ACHN (cell line): ENCODE measurements around the gene GNGT1.

Experiments
- DNase-seq: peaks from one replicate; pipeline ENCODE4 v3.0.0-alpha.2; 2015
- in situ Hi-C: cut with HindIII; loops from 2 replicates; pipeline ENCODE4 v1.10.0; 2017; ENCODE audit warnings: low sequenced_read_pairs, low pct_ligation_motif_present, low pct_unique_long_range_greater_than_20kb

The GNGT1 gene

GRCh38 chr7:93926800-93927199, 20.4 kb downstream of the GNGT1 start:
- in situ Hi-C loops: no loop called here
- no peak for DNase-seq

DNA sequence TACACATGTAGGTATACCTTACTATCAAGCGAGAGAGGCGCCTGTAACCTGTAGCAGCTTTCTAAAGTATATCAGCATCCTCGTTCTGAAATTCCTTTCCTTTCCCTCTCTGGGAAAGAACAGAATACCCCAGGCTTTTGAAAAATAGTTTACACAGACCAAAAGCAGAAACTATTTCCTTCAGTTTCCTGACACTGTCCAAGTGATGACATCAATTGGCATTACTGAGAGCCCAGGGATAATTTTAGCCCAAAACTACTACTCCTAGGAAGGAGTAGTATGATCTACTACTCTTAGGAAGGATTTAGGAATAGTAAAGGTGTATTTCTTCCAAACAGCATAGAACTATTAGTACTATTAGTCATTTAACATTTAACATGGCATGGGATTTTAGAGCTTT, 21.2 kb downstream of the GNGT1 start:
- in situ Hi-C loops: no loop called here

GRCh38 chr7:93931655-93932054, 25.3 kb downstream of the GNGT1 start:
- in situ Hi-C loops: no loop called here
- DNase-seq: no peak

More for the DNA sequence above, 21.2 kb downstream of the GNGT1 start:
- DNase-seq: no peak

DNA sequence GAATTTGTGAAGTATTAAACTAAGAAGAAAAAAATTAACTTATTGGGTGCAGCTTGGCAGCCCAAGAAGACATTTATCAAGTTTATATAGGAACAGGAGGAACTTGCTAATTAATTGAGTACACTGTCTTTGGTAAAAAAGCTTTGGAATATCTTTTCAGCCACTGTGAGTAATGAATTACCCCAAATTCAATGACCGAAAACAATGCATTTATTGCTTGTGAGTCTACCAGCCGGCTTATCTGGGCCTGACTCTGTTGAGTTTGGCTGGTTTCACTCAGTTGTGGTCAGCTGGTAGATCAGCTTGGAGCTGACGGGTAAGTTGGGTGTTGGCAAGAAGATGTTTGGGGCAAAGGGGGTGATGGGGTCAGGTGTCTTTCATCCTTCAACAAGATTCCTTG, 26.8 kb downstream of the GNGT1 start:
- no peak for DNase-seq

DNA sequence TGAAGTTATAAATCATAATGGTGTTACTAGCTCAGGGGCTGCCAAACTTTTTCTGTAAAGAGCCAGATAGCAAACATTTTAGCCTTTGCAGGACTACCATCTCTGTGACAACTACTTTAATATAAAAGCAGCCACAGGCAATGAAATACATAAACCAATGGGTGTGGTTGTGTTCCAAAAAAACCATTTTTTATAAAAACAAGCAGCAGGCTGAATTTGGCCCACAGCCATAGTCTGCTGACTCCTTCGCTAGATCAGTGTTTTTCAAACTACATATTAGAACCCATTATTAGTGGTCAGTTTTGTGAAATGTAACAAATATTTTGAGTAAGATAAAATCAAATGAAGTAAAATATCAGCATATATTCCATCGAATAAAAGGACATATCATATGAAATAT, 28.7 kb downstream of the GNGT1 start:
- DNase-seq: no peak
- in situ Hi-C loops: no loop called here

More for the DNA sequence above, 26.8 kb downstream of the GNGT1 start:
- in situ Hi-C loops: no loop called here

DNA sequence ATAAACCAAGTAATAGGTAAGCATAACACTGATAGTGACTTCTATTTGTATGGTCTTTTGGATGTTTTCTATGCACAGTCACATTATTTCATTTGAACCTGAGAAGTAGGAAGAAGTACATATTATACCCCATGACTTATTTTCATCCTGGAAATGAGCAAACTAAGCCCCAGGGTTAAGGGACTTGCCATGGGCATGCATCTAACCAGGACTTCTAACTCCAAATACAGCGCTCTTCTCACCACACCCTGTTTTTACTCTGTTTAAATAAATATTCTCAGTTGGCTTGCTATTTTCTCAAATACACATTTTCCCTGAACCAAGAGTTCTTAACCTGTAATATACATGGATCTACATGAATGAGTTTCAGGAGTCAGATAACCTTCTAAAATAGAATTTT, 31.5 kb downstream of the GNGT1 start:
- no peak for DNase-seq
- in situ Hi-C loops: no loop called here

- in situ Hi-C loops: no loop called here
- no peak for DNase-seq
Measured at GRCh38 chr7:93938293-93938692, 31.9 kb downstream of the GNGT1 start.

- in situ Hi-C loops: no loop called here
- DNase-seq: no peak
Measured at GRCh38 chr7:93941945-93942344, 35.6 kb downstream of the GNGT1 start.

DNA sequence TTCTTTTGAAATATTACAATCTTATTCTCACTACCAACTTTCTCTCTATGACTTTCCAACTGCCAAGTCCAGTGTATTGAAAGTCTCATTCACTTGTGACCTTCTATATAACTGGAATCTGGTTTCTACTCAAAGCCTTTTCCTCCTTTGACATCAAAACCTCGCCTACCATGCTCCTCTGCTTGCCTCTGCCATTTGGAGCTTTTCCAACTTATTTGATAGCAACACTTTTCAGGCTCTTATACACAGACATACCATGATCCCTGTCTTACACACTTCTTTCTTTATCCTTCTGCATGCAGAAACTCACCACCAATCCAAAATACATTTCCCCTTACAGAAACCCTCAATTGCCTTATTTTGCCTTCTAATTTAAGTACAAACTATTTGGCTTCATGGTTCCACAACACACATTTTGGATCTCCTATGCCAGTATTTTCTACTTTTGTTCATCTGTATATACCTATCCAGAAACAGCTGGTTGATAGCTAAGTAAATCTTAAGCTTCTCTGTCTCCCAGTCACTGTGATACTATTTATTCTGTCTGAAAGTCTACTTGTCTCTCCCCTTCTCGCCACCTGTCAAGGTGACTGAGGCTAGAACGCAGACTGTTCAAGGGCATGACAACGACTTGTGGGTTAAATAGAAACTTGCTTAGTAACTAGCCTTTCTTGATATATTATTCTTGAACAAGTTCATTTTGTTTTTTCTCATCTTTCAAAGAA, 37.6 kb downstream of the GNGT1 start:
- in situ Hi-C loops: no loop called here
- DNase-seq: no peak

GRCh38 chr7:93944673-93945072, 38.3 kb downstream of the GNGT1 start:
- no peak for DNase-seq
- in situ Hi-C loops: no loop called here

DNA sequence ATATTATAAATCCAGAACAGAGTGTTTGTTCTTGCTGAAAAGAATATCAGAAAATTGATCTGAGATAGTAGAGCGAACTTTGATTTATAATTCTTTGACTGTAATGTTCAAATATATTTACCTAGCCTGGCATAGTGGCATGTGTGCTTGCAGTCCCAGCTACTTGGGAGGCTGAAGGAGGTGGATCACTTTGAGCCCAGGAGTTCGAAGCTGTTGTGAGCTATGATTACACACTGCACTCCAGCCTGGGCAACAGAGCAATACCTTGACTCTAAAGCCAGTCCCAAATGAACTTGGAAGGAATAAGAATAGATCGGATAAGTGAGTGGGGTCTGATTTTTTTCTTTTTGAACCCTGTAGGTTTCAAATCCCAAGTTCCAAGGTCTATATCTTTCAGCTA, 38.7 kb downstream of the GNGT1 start:
- no peak for DNase-seq
- in situ Hi-C loops: no loop called here

- DNase-seq: no peak
- in situ Hi-C loops: no loop called here
Measured at GRCh38 chr7:93945756-93946535, 39.6 kb downstream of the GNGT1 start.

DNA sequence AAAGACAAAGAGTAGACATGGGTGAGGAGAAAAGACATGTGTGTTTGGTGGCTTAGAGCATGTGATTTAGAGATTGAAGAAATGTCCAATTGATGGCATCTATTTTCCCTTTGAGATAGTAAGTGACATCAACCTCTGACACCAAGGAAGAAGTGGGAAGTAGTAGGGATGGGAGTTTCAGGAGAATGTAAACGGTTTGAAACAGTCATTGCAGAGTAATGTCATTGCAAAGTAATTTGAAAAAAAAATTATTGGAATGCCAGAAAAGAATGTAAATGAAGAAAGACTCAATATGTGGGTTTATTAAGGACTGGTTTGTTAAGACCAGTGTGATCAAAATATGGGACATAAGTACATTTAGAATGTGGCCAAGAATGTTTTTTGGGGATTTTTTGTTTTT, 41.7 kb downstream of the GNGT1 start:
- in situ Hi-C loops: no loop called here
- DNase-seq: no peak

DNA sequence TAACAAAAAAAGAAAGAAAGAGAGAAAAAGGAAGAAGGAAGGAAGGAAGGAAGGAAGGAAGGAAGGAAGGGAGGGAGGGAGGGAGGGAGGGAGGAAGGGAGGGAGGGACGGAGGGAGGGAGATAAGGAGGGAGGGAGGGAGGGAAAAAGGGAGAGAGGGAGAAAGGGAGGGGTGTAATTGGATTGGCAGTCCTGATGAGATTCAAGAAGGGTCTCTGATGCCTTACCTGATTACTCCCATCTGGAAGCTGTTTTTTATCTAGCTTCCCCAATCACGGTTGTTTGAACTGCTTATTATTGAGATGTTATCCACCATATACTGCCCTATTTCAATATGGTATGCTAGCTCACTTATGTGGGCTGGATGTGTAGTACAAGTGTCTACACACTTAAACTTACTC, 42.5 kb downstream of the GNGT1 start:
- no peak for DNase-seq
- in situ Hi-C loops: no loop called here

GRCh38 chr7:93949423-93949822, 43.1 kb downstream of the GNGT1 start:
- DNase-seq: no peak
- in situ Hi-C loops: no loop called here

DNA sequence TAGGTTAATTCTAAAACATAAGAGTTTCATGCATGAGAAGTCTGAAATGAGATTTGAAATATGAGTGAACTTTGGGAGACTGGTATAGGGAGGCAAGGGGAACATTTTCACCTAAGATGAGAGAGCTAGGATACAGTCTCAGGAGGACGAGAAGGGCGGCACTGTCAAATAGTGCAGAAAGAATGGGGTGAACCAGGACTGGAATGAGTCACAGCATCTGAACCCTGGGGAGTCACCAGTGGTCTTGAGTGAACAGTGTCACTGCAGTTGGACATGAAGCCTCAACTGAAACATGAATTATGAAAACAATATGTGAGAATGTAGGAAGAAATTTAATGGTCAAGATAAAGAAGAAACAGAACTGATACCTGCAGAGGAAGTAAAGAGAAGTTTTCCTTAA, 48.9 kb downstream of the GNGT1 start:
- in situ Hi-C loops: no loop called here
- DNase-seq: no peak

DNA sequence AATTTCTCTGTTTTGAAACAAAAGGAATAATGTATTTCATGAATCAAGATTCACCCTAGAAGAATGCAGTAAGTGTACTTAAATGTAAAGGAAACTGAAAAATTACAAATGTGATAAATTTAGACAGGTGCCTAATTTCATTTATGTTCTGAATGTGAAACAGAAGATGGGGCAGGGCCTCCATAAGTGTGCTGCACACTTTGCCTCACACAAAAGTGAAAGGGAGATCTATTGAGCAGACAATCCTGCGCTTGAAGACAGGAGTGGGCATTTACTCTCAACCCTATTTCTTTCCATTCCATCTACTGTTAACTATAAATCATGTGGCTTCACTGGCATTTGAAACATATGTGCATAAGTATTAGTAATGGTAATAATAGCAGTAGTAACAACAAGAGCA, 51.4 kb downstream of the GNGT1 start:
- in situ Hi-C loops: no loop called here

GRCh38 chr7:93958216-93958615, 51.8 kb downstream of the GNGT1 start:
- in situ Hi-C loops: no loop called here
- no peak for DNase-seq

More for the DNA sequence above, 51.4 kb downstream of the GNGT1 start:
- DNase-seq: no peak

GRCh38 chr7:93958651-93959050, 52.3 kb downstream of the GNGT1 start:
- DNase-seq: no peak
- in situ Hi-C loops: no loop called here
